Testis (tissue), 2 donors: ENCODE measurements around the gene CPTP.

ENCODE experiments used
- POLR2A ChIP-seq: fragments of 450-650 bp; IDR thresholded peaks from one replicate; pipeline ENCODE4 v1.6.1; 2017; ENCODE audit warnings: antibody characterized with exemption, mild to moderate bottlenecking, moderate library complexity
- TF ChIP-seq, protein P1 (sequence below), 3 experiments: fragments of 450-650 bp in 2 of 3; fragments of 200-600 bp in 1 of 3; sonication (generic) in 1 of 3; IDR thresholded peaks; one replicate each; pipeline ENCODE4 v1.5.1; 2016 to 2019; ENCODE audit warnings: antibody characterized with exemption in 3 of 3, mild to moderate bottlenecking in 2 of 3, moderate library complexity in 1 of 3

DNA sequence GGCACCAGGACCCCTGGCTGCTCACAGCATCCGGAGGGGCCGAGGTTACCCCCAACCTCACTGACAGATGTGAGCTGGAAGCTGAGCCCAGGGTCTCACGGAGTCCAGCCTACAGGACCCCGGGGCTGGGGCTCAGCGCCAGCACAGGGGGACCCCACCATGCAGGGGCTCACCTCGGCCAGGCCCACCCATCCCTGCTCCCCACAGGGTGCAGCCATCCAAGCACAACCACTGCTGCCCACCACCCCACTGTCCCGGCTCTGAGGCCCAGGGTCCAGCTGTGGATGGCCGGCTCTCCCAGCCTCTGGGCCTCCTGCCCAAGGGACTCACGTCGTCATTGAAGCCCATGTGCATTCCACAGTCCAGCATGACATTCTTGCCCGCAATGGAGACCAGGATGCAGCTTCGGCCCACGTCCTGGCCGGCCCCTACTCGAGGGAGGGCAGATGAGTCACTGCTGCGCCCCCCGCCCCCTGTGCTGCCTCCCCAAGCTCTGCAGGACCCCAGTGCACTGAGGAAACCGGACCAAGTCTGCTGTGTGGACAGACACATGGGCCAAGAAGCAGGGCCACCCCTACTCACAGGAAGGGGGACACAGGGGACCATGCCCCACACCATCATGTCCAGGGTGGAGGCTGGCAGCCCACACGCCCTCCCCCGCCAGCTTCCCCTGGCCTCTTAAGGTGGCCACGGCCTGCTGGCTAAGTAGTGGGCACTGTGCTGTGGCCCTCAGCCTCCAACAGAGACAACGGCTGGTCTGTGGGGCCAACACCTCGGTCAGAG, 3.7 kb upstream of the CPTP start:
- TF ChIP-seq, protein P1, sequence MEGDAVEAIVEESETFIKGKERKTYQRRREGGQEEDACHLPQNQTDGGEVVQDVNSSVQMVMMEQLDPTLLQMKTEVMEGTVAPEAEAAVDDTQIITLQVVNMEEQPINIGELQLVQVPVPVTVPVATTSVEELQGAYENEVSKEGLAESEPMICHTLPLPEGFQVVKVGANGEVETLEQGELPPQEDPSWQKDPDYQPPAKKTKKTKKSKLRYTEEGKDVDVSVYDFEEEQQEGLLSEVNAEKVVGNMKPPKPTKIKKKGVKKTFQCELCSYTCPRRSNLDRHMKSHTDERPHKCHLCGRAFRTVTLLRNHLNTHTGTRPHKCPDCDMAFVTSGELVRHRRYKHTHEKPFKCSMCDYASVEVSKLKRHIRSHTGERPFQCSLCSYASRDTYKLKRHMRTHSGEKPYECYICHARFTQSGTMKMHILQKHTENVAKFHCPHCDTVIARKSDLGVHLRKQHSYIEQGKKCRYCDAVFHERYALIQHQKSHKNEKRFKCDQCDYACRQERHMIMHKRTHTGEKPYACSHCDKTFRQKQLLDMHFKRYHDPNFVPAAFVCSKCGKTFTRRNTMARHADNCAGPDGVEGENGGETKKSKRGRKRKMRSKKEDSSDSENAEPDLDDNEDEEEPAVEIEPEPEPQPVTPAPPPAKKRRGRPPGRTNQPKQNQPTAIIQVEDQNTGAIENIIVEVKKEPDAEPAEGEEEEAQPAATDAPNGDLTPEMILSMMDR (IDR thresholded peaks at IDR 0.05), result no peak
- TF ChIP-seq POLR2A, result no peak
